HL-60 (cell line): ENCODE results near the gene ZNF616.
A peak's percentile ranks its signal among the peaks of the same experiment; 100 is the strongest.

Experiments
- DNase-seq, 2 experiments: peaks; one replicate each; pipeline ENCODE4 v3.0.0-alpha.2; 2010 to 2020; ENCODE audit warnings: low read depth in 1 of 2, low spot score in 1 of 2
- H3K27ac ChIP-seq: fragments of 250-450 bp; sonication (Bioruptor Pico); replicated peaks from 2 replicates; pipeline ENCODE4 v1.5.1; 2020; ENCODE audit warnings: mild to moderate bottlenecking, moderate library complexity
- H3K27me3 ChIP-seq: fragments of 250-450 bp; sonication (Bioruptor Pico); 2 replicates; pipeline ENCODE4 v1.5.1; 2021; ENCODE audit warnings: mild to moderate bottlenecking, moderate library complexity; ENCODE audit not compliant: insufficient read depth, poor library complexity, severe bottlenecking
- H3K4me3 ChIP-seq: replicated peaks from 2 replicates; pipeline ENCODE4 v1.5.1; 2011; ENCODE audit warnings: mild to moderate bottlenecking, control low read depth, low read length; ENCODE audit not compliant: insufficient read depth
- GABPA ChIP-seq: IDR thresholded peaks from 2 replicates; pipeline ENCODE4 v1.6.1; 2012; ENCODE audit warnings: low read depth
- POLR2AphosphoS5 ChIP-seq: IDR thresholded peaks from 2 replicates; pipeline ENCODE4 v1.6.1; 2012; ENCODE audit warnings: low read depth
- SPI1 ChIP-seq: IDR thresholded peaks from 2 replicates; pipeline ENCODE4 v1.6.1; 2012; ENCODE audit warnings: low read depth, mild to moderate bottlenecking, borderline replicate concordance
- TF ChIP-seq, protein P1 (sequence below): IDR thresholded peaks from one replicate; pipeline ENCODE4 v1.5.1; 2011; ENCODE audit warnings: low read length, control low read depth, inconsistent platforms; ENCODE audit not compliant: insufficient read depth
- TF ChIP-seq, protein P2 (sequence below): IDR thresholded peaks from 2 replicates; pipeline ENCODE4 v1.6.1; 2012; ENCODE audit warnings: low read depth; ENCODE audit not compliant: insufficient replicate concordance

Gene ZNF616

DNA sequence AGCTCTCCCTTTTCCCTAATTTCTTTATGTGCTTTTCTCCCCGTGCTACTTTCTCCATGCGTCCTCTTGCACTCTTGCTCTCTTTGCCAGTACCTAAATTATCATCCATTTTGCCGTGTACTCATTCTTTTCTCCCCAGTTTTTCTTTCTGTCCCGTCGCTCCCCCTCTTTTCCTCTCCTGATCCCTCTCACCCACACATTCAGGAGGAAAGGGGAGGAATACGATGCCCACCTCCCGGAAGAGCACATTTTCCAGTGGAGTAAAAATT is 821 bp downstream of the ZNF616 start:
- no peak for DNase-seq
- TF ChIP-seq POLR2AphosphoS5 (no peak; the same call in 1 of the 2 replicates), GABPA (no peak), SPI1 (no peak)
- TF ChIP-seq, protein P1, sequence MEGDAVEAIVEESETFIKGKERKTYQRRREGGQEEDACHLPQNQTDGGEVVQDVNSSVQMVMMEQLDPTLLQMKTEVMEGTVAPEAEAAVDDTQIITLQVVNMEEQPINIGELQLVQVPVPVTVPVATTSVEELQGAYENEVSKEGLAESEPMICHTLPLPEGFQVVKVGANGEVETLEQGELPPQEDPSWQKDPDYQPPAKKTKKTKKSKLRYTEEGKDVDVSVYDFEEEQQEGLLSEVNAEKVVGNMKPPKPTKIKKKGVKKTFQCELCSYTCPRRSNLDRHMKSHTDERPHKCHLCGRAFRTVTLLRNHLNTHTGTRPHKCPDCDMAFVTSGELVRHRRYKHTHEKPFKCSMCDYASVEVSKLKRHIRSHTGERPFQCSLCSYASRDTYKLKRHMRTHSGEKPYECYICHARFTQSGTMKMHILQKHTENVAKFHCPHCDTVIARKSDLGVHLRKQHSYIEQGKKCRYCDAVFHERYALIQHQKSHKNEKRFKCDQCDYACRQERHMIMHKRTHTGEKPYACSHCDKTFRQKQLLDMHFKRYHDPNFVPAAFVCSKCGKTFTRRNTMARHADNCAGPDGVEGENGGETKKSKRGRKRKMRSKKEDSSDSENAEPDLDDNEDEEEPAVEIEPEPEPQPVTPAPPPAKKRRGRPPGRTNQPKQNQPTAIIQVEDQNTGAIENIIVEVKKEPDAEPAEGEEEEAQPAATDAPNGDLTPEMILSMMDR = no peak
- TF ChIP-seq, protein P2, sequence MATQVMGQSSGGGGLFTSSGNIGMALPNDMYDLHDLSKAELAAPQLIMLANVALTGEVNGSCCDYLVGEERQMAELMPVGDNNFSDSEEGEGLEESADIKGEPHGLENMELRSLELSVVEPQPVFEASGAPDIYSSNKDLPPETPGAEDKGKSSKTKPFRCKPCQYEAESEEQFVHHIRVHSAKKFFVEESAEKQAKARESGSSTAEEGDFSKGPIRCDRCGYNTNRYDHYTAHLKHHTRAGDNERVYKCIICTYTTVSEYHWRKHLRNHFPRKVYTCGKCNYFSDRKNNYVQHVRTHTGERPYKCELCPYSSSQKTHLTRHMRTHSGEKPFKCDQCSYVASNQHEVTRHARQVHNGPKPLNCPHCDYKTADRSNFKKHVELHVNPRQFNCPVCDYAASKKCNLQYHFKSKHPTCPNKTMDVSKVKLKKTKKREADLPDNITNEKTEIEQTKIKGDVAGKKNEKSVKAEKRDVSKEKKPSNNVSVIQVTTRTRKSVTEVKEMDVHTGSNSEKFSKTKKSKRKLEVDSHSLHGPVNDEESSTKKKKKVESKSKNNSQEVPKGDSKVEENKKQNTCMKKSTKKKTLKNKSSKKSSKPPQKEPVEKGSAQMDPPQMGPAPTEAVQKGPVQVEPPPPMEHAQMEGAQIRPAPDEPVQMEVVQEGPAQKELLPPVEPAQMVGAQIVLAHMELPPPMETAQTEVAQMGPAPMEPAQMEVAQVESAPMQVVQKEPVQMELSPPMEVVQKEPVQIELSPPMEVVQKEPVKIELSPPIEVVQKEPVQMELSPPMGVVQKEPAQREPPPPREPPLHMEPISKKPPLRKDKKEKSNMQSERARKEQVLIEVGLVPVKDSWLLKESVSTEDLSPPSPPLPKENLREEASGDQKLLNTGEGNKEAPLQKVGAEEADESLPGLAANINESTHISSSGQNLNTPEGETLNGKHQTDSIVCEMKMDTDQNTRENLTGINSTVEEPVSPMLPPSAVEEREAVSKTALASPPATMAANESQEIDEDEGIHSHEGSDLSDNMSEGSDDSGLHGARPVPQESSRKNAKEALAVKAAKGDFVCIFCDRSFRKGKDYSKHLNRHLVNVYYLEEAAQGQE = peak; percentile 54
- Histone ChIP-seq H3K27ac (peak overlapping the region; percentile 95), H3K4me3 (peak overlapping the region; percentile 81), H3K27me3 (no peaks in the 10 kb centered on the region)

DNA sequence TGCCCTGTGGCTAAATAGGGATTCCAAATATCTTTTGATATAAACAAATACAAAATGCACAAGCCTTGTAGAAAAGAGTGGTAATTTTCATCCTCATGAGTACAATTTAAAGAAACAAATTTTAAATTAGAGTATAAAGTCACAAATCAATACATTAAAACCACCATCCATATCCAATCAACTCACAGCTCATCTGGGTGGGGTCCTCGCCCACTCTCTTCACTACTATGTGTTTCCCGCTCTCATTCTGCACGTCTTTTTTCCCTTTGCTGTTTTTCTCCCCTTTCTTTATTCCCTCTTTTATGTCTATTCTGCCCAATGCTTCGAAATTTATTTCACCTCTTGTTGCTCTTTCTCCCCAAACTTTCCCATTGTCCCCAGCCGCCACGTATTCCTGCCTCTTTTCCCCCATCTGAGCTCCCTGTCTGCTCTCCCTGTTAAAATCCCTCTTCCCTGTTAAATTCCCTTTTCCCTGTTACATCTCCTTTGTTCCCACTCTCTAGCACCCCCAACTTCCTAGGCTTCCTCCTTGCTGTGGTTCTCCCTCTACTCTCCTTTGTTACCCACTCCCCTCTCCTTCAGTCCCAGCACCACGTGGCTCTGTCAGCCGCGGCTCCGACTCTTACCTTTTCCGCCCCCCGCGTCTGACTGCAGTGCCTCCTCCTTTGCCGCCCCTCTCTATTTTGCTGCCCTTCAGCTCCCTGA is 1.3 kb downstream of the ZNF616 start:
- Histone ChIP-seq H3K27ac (peak overlapping the region; percentile 95), H3K27me3 (no peaks in the 10 kb centered on the region), H3K4me3 (peak overlapping the region; percentile 81)
- 0 out of 2 replicates have a peak, but pooled peaks have one; percentile 20 for TF ChIP-seq POLR2AphosphoS5
- TF ChIP-seq, protein P1 = no peak
- DNase-seq = peak; percentile 20 to 51

GRCh38 chr19:52120286-52120685 is 19.5 kb downstream of the ZNF616 start:
- Histone ChIP-seq H3K4me3 (no peak overlapping the region), H3K27me3 (no peaks in the 10 kb centered on the region), H3K27ac (no peak overlapping the region)
- TF ChIP-seq, protein P2 = no peak
- TF ChIP-seq, protein P1 = no peak
- TF ChIP-seq GABPA = no peak
- no peak for TF ChIP-seq POLR2AphosphoS5
- TF ChIP-seq SPI1 = no peak
- no peak for DNase-seq

DNA sequence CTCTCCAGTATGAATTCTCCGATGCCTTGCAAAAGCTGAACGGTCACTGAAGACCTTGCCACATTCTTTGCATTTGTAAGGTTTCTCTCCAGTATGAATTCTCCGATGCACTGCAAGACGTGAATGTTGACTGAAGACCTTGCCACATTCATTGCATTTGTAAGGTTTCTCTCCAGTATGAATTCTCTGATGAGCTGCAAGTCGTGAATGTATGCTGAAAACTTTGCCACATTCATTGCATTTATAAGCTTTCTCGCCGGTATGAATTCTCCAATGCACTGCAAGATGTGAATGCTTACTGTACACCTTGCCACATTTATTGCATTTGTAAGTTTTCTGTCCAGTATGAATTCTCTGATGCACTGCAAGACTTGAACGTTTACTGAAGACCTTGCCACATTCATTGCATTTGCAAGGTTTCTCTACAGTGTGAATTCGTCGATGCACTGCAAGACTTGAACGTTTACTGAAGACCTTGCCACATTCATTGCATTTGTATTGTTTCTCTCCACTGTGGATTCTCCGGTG is 24.1 kb downstream of the ZNF616 start:
- TF ChIP-seq, protein P2 = no peak
- TF ChIP-seq POLR2AphosphoS5 = no peak
- no peak for TF ChIP-seq SPI1
- TF ChIP-seq, protein P1 = no peak
- no peak for TF ChIP-seq GABPA
- Histone ChIP-seq H3K4me3 (no peak overlapping the region), H3K27ac (no peak overlapping the region), H3K27me3 (no peaks in the 10 kb centered on the region)
- DNase-seq = no peak
